ENCODE results near the gene SLC25A22.
A peak's percentile ranks its signal among the peaks of the same experiment; 100 is the strongest.

The SLC25A22 gene

GRCh38 chr11:821512-822371 lies 23.7 kb upstream of the SLC25A22 start:
- no peak for DNase-seq

- DNase-seq: no peak
Observed at GRCh38 chr11:820655-821511, 22.8 kb upstream of the SLC25A22 start.

GRCh38 chr11:819943-820649 lies 22.0 kb upstream of the SLC25A22 start:
- DNase-seq: peak; percentile 89

- peak; percentile 91 for DNase-seq
Observed at GRCh38 chr11:819129-819931, 21.2 kb upstream of the SLC25A22 start.

GRCh38 chr11:818396-819128 lies 20.5 kb upstream of the SLC25A22 start, which contains the start of gene PNPLA2:
TSS of gene PNPLA2 (plus strand) at chr11:818914. CDS start at chr11:819719, 805 bp downstream.
- no peak for DNase-seq

GRCh38 chr11:816433-816779 lies 18.3 kb upstream of the SLC25A22 start:
- DNase-seq: no peak

GRCh38 chr11:815675-816432 lies 17.8 kb upstream of the SLC25A22 start:
- DNase-seq: no peak

- no peak for DNase-seq
Observed at GRCh38 chr11:813456-814096, 15.5 kb upstream of the SLC25A22 start.

GRCh38 chr11:813072-813455 lies 15.0 kb upstream of the SLC25A22 start:
- DNase-seq: no peak

- no peak for DNase-seq
Observed at GRCh38 chr11:812390-812789, 14.3 kb upstream of the SLC25A22 start.

GRCh38 chr11:811446-812245 lies 13.6 kb upstream of the SLC25A22 start:
- no peak for DNase-seq

GRCh38 chr11:810040-810567 lies 12.0 kb upstream of the SLC25A22 start:
- DNase-seq: peak; percentile 31

- peak; percentile 96 for DNase-seq
Observed at GRCh38 chr11:809287-810039, 11.4 kb upstream of the SLC25A22 start, which contains the start of gene RPLP2. TSS of gene RPLP2 (plus strand) at chr11:809967. CDS start at chr11:810235, 268 bp downstream.

- no peak for DNase-seq
Observed at GRCh38 chr11:808427-809286, 10.6 kb upstream of the SLC25A22 start.

- DNase-seq: no peak
Observed at GRCh38 chr11:804599-804964, 6.5 kb upstream of the SLC25A22 start.

GRCh38 chr11:803770-804598 lies 5.9 kb upstream of the SLC25A22 start:
- DNase-seq: peak; percentile 82

- no peak for DNase-seq
Observed at GRCh38 chr11:803467-803742, 5.3 kb upstream of the SLC25A22 start.
